HepG2 (cell line): ENCODE data around the gene SDCCAG8. TPM values are rescaled to one million over a fixed set of nuclear protein-coding genes. Genes with fewer than 3 reads are reported as not detected.

Experiments
- ATAC-seq: fragments of 200-7000 bp; cut with Tn5 transposase; 3 replicates; pipeline ENCODE4 v1.9.1; 2020; ENCODE audit warnings: mild to moderate bottlenecking, moderate library complexity
- BruUV-seq: library from RNA; stranded (reverse); fragments of 400-500 nt; replicated peaks from 2 replicates; lab custom pipeline; 2021; lab: Mats Ljungman, UMichigan
- CTCF ChIA-PET: fragments of 300-600 bp; formaldehyde crosslinking; extraction: SDS; loops from one replicate; lab custom pipeline; 2021; ENCODE audit warnings: low total read pairs, inconsistent platforms, low intra/inter-chr PET ratio; lab: Yijun Ruan, JAX
- POLR2A ChIA-PET: fragments of 350-600 bp; sonication (Branson Sonifier 250); formaldehyde crosslinking; loops from one replicate; lab custom pipeline; 2020; ENCODE audit warnings: antibody characterized with exemption, inconsistent platforms; lab: Yijun Ruan, JAX
- DNase-seq: peaks from one replicate; pipeline ENCODE4 v3.0.0-alpha.2; 2015; ENCODE audit warnings: low spot score
- FAIRE-seq: peaks from 3 replicates; lab custom pipeline; 2011; peaks lifted over from hg19 to GRCh38; lab: Jason Lieb, UNC
- H2AFZ ChIP-seq: one replicate; pipeline ENCODE4 v1.6.1; 2011; ENCODE audit warnings: low read length, inconsistent platforms
- H3K27ac ChIP-seq: fragments of 300-600 bp; 3 replicates; pipeline ENCODE4 v1.8.0; 2011; ENCODE audit warnings: mixed run types, mild to moderate bottlenecking, mixed read lengths, low read length, inconsistent platforms; ENCODE audit not compliant: insufficient read depth; ENCODE audit errors: extremely low read length
- H3K27me3 ChIP-seq, 2 experiments: fragments of 200-600 bp in 1 of 2; 2 replicates in 1 of 2; 3 replicates in 1 of 2; pipeline versions ENCODE4 v1.6.0 to v1.8.0; 2011; ENCODE audit warnings: low read length in 2 of 2, mild to moderate bottlenecking in 2 of 2, moderate library complexity in 2 of 2, inconsistent platforms in 1 of 2; ENCODE audit not compliant: insufficient read depth in 2 of 2, control insufficient read depth in 1 of 2
- H3K36me3 ChIP-seq, 2 experiments: fragments of 200-600 bp in 1 of 2; replicated peaks in 1 of 2; 2 replicates in 1 of 2; 3 replicates in 1 of 2; pipeline versions ENCODE4 v1.5.1 to v1.8.0; 2011; ENCODE audit warnings: low read length in 2 of 2, inconsistent platforms in 1 of 2; ENCODE audit not compliant: insufficient read depth in 2 of 2, control insufficient read depth in 1 of 2
- H3K4me1 ChIP-seq: 2 replicates; pipeline ENCODE4 v1.5.1; 2012; ENCODE audit warnings: low read length, inconsistent platforms; ENCODE audit not compliant: insufficient read depth
- H3K4me2 ChIP-seq: 2 replicates; pipeline ENCODE4 v1.6.0; 2011; ENCODE audit warnings: low read depth, low read length, inconsistent platforms
- H3K4me3 ChIP-seq, 3 experiments: fragments of 200-600 bp in 1 of 3; sonication (generic), shearing (Covaris generic) in 1 of 3; replicated peaks in 1 of 3; 2 replicates each; pipeline ENCODE4 v1.5.1; 2011 to 2016; ENCODE audit warnings: low read length in 3 of 3, inconsistent platforms in 2 of 3, low read depth in 2 of 3, mild to moderate bottlenecking in 2 of 3, control low read depth in 1 of 3, mixed read lengths in 1 of 3; ENCODE audit not compliant: insufficient read depth in 1 of 3
- H3K79me2 ChIP-seq: one replicate; pipeline ENCODE4 v1.6.1; 2011; ENCODE audit warnings: low read length, inconsistent platforms; ENCODE audit not compliant: insufficient read depth
- H3K9ac ChIP-seq: 2 replicates; pipeline ENCODE4 v1.6.0; 2011; ENCODE audit warnings: mild to moderate bottlenecking, low read depth, low read length, inconsistent platforms; ENCODE audit not compliant: insufficient read depth
- H3K9me3 ChIP-seq: 2 replicates; pipeline ENCODE4 v1.5.1; 2012; ENCODE audit warnings: mild to moderate bottlenecking, low read length
- H4K20me1 ChIP-seq: 2 replicates; pipeline ENCODE4 v1.6.0; 2011; ENCODE audit warnings: inconsistent platforms, mild to moderate bottlenecking, low read length, moderate library complexity; ENCODE audit not compliant: insufficient read depth
- HCFC1 ChIP-seq: fragments of 150-350 bp; IDR thresholded peaks from 2 replicates; pipeline ENCODE4 v1.6.1; 2014; ENCODE audit warnings: low read depth, low read length
- HNRNPK ChIP-seq: fragments of 200-400 bp; formaldehyde crosslinking; IDR thresholded peaks from 2 replicates; pipeline ENCODE4 v1.6.1; 2018; ENCODE audit warnings: low read length, low read depth, moderate library complexity, mild to moderate bottlenecking; ENCODE audit not compliant: poor library complexity, severe bottlenecking
- LCORL ChIP-seq, 2 experiments: fragments of 450-650 bp in 1 of 2; sonication (generic) in 1 of 2; formaldehyde crosslinking in 1 of 2; IDR thresholded peaks; 2 replicates each; pipeline versions ENCODE4 v1.5.0 to v1.6.1; 2017 to 2020; ENCODE audit warnings: antibody characterized with exemption in 1 of 2, missing genetic modification reagents in 1 of 2
- NFKBIZ ChIP-seq: IDR thresholded peaks from 2 replicates; pipeline ENCODE4 v1.6.1; 2018; ENCODE audit warnings: missing genetic modification reagents, missing compliant biosample characterization
- SRF ChIP-seq: IDR thresholded peaks from 2 replicates; pipeline ENCODE4 v1.6.1; 2011; ENCODE audit warnings: mild to moderate bottlenecking, low read depth, low read length, moderate library complexity
- SUZ12 ChIP-seq: fragments of 150-350 bp; IDR thresholded peaks from 2 replicates; pipeline ENCODE4 v1.6.1; 2014; ENCODE audit warnings: low read depth, low read length
- ZC3H4 ChIP-seq: sonication (generic); formaldehyde crosslinking; IDR thresholded peaks from 2 replicates; pipeline ENCODE4 v1.4.0; 2020; ENCODE audit warnings: missing genetic modification reagents, borderline replicate concordance
- ZNF121 ChIP-seq: sonication (generic); formaldehyde crosslinking; IDR thresholded peaks from 2 replicates; pipeline ENCODE4 v1.5.0; 2020; ENCODE audit warnings: mild to moderate bottlenecking, missing genetic modification reagents
- ZNF354B ChIP-seq: sonication (generic); formaldehyde crosslinking; IDR thresholded peaks from 2 replicates; pipeline ENCODE4 v1.8.0; 2022; ENCODE audit warnings: mild to moderate bottlenecking, missing genetic modification reagents
- ZNF674 ChIP-seq: sonication (generic); formaldehyde crosslinking; IDR thresholded peaks from 2 replicates; pipeline ENCODE4 v1.5.0; 2020; ENCODE audit warnings: low read depth, mild to moderate bottlenecking, missing genetic modification reagents
- ZNF761 ChIP-seq: sonication (generic); formaldehyde crosslinking; conservative IDR thresholded peaks from 2 replicates; pipeline ENCODE4 v1.4.0; 2020; ENCODE audit warnings: mild to moderate bottlenecking, missing genetic modification reagents
- WGBS: methylation state at CpG from one replicate; pipeline ENCODE4 v1.1.6; 2017; ENCODE audit warnings: low lambda C conversion rate; 5-methylcytosine and 5-hydroxymethylcytosine counted together
- in situ Hi-C: cut with HindIII; loops from 2 replicates; pipeline ENCODE4 v1.10.0; 2017; ENCODE audit warnings: low pct_unique_long_range_greater_than_20kb; ENCODE audit not compliant: extremely low pct_ligation_motif_present
- intact Hi-C: fragments of 100-400 bp; cut with micrococcal nuclease; formaldehyde crosslinking; loops from one replicate; pipeline ENCODE4 v1.10.0; 2022; ENCODE audit not compliant: unreplicated experiment
- polyA plus RNA-seq, 8 experiments: library from polyadenylated mRNA; depleted of rRNA in 3 of 8; stranded (reverse) in 7 of 8; unstranded in 1 of 8; fragments of >200 nt; fragmentation: Illumina TruSeq in 4 of 8; extraction: Trizol in 4 of 8; gene quantifications; 2 replicates each; pipeline versions ENCODE4 v1.2.1 to v1.2.3, GENCODE V29; 2011 to 2016; ENCODE audit warnings: low read depth in 4 of 8, missing spikeins in 1 of 8, mixed read lengths in 1 of 8; ENCODE audit not compliant: insufficient read depth in 1 of 8
- total RNA-seq, 5 experiments: library from RNA; depleted of rRNA; stranded (reverse); fragments of >200 nt; fragmentation: Illumina TruSeq; extraction: Trizol; gene quantifications; 2 replicates each; pipeline ENCODE4 v1.2.3, GENCODE V29; 2016; ENCODE audit warnings: low read depth in 1 of 5
- TF ChIP-seq, protein P1 (sequence below): sonication (generic); formaldehyde crosslinking; IDR thresholded peaks from 2 replicates; pipeline ENCODE4 v1.5.0; 2020; ENCODE audit warnings: missing genetic modification reagents, mild to moderate bottlenecking, borderline replicate concordance
- TF ChIP-seq, protein P2 (sequence below): sonication (generic); formaldehyde crosslinking; IDR thresholded peaks from 2 replicates; pipeline ENCODE4 v1.5.0; 2020; ENCODE audit warnings: mild to moderate bottlenecking, missing genetic modification reagents, borderline replicate concordance
- TF ChIP-seq, protein P3 (sequence below): sonication (generic); formaldehyde crosslinking; conservative IDR thresholded peaks from 2 replicates; pipeline ENCODE4 v1.8.0; 2022; ENCODE audit warnings: mild to moderate bottlenecking, moderate library complexity, missing genetic modification reagents

The SDCCAG8 gene
- total and polyA plus RNA-seq, 2 of the 13 experiments (the other 11 are each of a cell fraction or from before 2014, with no cell fraction given), result 9.5 to 13.4 TPM

DNA sequence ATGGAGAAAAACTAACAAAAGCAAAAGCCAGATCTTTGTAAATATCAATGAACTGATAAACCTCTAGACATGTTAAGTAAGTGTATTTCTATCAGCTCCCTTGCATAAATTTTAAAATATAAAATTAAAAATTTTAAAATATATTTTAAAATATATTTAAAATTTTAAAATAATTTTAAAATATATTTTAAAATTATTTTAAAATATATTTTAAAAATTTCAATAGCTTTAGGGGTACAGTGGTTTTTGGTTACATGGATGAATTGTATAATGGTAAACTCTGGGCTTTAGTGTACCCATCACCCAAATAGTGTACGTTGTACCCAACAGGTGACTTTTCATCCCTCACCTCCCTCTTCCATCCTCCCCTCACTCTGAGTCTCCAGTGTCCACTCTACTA lies 279.2 kb downstream of the SDCCAG8 start:
- in situ Hi-C loops, result no loop called here
- POLR2A ChIA-PET, result no interaction called here
- TF ChIP-seq ZNF121, result no peak
- TF ChIP-seq ZNF354B (CRISPR knock-in tag), result no peak
- no peak for TF ChIP-seq SRF
- TF ChIP-seq, protein P1, sequence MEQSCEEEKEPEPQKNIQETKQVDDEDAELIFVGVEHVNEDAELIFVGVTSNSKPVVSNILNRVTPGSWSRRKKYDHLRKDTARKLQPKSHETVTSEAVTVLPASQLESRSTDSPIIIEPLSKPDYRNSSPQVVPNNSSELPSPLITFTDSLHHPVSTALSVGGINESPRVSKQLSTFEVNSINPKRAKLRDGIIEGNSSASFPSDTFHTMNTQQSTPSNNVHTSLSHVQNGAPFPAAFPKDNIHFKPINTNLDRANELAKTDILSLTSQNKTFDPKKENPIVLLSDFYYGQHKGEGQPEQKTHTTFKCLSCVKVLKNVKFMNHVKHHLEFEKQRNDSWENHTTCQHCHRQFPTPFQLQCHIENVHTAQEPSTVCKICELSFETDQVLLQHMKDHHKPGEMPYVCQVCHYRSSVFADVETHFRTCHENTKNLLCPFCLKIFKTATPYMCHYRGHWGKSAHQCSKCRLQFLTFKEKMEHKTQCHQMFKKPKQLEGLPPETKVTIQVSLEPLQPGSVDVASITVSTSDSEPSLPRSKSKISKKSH (CRISPR knock-in tag), result no peak
- no peak for TF ChIP-seq HCFC1
- no peak for TF ChIP-seq ZC3H4 (CRISPR knock-in tag)
- no peak for TF ChIP-seq ZNF674
- TF ChIP-seq, protein P2, sequence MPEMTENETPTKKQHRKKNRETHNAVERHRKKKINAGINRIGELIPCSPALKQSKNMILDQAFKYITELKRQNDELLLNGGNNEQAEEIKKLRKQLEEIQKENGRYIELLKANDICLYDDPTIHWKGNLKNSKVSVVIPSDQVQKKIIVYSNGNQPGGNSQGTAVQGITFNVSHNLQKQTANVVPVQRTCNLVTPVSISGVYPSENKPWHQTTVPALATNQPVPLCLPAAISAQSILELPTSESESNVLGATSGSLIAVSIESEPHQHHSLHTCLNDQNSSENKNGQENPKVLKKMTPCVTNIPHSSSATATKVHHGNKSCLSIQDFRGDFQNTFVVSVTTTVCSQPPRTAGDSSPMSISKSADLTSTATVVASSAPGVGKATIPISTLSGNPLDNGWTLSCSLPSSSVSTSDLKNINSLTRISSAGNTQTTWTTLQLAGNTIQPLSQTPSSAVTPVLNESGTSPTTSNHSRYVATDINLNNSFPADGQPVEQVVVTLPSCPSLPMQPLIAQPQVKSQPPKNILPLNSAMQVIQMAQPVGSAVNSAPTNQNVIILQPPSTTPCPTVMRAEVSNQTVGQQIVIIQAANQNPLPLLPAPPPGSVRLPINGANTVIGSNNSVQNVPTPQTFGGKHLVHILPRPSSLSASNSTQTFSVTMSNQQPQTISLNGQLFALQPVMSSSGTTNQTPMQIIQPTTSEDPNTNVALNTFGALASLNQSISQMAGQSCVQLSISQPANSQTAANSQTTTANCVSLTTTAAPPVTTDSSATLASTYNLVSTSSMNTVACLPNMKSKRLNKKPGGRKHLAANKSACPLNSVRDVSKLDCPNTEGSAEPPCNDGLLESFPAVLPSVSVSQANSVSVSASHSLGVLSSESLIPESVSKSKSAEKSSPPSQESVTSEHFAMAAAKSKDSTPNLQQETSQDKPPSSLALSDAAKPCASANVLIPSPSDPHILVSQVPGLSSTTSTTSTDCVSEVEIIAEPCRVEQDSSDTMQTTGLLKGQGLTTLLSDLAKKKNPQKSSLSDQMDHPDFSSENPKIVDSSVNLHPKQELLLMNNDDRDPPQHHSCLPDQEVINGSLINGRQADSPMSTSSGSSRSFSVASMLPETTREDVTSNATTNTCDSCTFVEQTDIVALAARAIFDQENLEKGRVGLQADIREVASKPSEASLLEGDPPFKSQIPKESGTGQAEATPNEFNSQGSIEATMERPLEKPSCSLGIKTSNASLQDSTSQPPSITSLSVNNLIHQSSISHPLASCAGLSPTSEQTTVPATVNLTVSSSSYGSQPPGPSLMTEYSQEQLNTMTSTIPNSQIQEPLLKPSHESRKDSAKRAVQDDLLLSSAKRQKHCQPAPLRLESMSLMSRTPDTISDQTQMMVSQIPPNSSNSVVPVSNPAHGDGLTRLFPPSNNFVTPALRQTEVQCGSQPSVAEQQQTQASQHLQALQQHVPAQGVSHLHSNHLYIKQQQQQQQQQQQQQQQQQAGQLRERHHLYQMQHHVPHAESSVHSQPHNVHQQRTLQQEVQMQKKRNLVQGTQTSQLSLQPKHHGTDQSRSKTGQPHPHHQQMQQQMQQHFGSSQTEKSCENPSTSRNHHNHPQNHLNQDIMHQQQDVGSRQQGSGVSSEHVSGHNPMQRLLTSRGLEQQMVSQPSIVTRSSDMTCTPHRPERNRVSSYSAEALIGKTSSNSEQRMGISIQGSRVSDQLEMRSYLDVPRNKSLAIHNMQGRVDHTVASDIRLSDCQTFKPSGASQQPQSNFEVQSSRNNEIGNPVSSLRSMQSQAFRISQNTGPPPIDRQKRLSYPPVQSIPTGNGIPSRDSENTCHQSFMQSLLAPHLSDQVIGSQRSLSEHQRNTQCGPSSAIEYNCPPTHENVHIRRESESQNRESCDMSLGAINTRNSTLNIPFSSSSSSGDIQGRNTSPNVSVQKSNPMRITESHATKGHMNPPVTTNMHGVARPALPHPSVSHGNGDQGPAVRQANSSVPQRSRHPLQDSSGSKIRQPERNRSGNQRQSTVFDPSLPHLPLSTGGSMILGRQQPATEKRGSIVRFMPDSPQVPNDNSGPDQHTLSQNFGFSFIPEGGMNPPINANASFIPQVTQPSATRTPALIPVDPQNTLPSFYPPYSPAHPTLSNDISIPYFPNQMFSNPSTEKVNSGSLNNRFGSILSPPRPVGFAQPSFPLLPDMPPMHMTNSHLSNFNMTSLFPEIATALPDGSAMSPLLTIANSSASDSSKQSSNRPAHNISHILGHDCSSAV (CRISPR knock-in tag), result no peak
- no peak for TF ChIP-seq NFKBIZ (CRISPR knock-in tag)
- TF ChIP-seq SUZ12, result no peak
- no peak for TF ChIP-seq HNRNPK
- no peak for TF ChIP-seq ZNF761
- TF ChIP-seq, protein P3, sequence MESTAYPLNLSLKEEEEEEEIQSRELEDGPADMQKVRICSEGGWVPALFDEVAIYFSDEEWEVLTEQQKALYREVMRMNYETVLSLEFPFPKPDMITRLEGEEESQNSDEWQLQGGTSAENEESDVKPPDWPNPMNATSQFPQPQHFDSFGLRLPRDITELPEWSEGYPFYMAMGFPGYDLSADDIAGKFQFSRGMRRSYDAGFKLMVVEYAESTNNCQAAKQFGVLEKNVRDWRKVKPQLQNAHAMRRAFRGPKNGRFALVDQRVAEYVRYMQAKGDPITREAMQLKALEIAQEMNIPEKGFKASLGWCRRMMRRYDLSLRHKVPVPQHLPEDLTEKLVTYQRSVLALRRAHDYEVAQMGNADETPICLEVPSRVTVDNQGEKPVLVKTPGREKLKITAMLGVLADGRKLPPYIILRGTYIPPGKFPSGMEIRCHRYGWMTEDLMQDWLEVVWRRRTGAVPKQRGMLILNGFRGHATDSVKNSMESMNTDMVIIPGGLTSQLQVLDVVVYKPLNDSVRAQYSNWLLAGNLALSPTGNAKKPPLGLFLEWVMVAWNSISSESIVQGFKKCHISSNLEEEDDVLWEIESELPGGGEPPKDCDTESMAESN (CRISPR knock-in tag), result no peak
- no peak for TF ChIP-seq LCORL (IDR thresholded peaks at IDR 0.05)
- TF ChIP-seq LCORL (CRISPR knock-in tag; IDR thresholded peaks at IDR 0.05), result no peak

More for the DNA sequence above, 279.2 kb downstream of the SDCCAG8 start:
- DNase-seq (no peak), ATAC-seq (no peak), FAIRE-seq (no peak)
- H3K4me1 ChIP-seq, result no peaks in the 10 kb centered on the region
- no peak overlapping the region for H3K4me2 ChIP-seq
- no peak overlapping the region for H3K4me3 ChIP-seq
- H2AFZ ChIP-seq, result no peak overlapping the region
- CTCF ChIA-PET, result no interaction called here
- H3K36me3 ChIP-seq, result no peaks in the 10 kb centered on the region
- no peaks in the 10 kb centered on the region; a peak in 1 of 5 replicates for H3K27me3 ChIP-seq
- no peak overlapping the region for H3K9ac ChIP-seq
- no peak overlapping the region for H3K27ac ChIP-seq
- H3K79me2 ChIP-seq, result no peaks in the 10 kb centered on the region
- H4K20me1 ChIP-seq, result no peaks in the 10 kb centered on the region
- 5% methylated on average over 1 of the region's 1 CpG for WGBS
- intact Hi-C loops, result no loop called here
- BruUV-seq, result no TSS peak
- no peaks in the 10 kb centered on the region for H3K9me3 ChIP-seq
